CD14-positive monocyte (primary cell): ENCODE results near the gene KCNIP2. TPM values are rescaled to one million over a fixed set of nuclear protein-coding genes. Genes with fewer than 3 reads are reported as not detected.

Source experiments
- DNase-seq, 3 donors: peaks; one replicate each; pipeline ENCODE4 v3.0.0-alpha.2; 2011 to 2022
- H2AFZ ChIP-seq: 2 replicates; pipeline ENCODE4 v1.6.0; 2012; ENCODE audit warnings: mild to moderate bottlenecking, low read depth, low read length, inconsistent platforms; ENCODE audit not compliant: insufficient read depth, poor library complexity, severe bottlenecking
- H3K27ac ChIP-seq, 2 donors: 1 replicate in 1 of 2; 2 replicates in 1 of 2; pipeline ENCODE4 v1.5.1; 2012 to 2013; ENCODE audit warnings: low read length in 2 of 2, control low read depth in 1 of 2, inconsistent platforms in 1 of 2, low read depth in 1 of 2, mild to moderate bottlenecking in 1 of 2
- H3K27me3 ChIP-seq, 2 donors: one replicate each; pipeline versions ENCODE4 v1.6.0 to v1.6.1; 2011 to 2013; ENCODE audit warnings: low read length in 2 of 2; ENCODE audit not compliant: control insufficient read depth in 2 of 2, insufficient read depth in 2 of 2
- H3K36me3 ChIP-seq, 2 donors: replicated peaks in 1 of 2; 1 replicate in 1 of 2; 2 replicates in 1 of 2; pipeline versions ENCODE4 v1.5.1 to v1.6.1; 2012 to 2013; ENCODE audit warnings: low read length in 2 of 2, control low read depth in 1 of 2, inconsistent platforms in 1 of 2, mild to moderate bottlenecking in 1 of 2; ENCODE audit not compliant: insufficient read depth in 2 of 2, control insufficient read depth in 1 of 2
- H3K4me1 ChIP-seq, 2 donors: 1 replicate in 1 of 2; 2 replicates in 1 of 2; pipeline versions ENCODE4 v1.5.1 to v1.6.1; 2012 to 2013; ENCODE audit warnings: low read length in 2 of 2, control low read depth in 1 of 2, inconsistent platforms in 1 of 2, mild to moderate bottlenecking in 1 of 2, moderate library complexity in 1 of 2; ENCODE audit not compliant: insufficient read depth in 2 of 2, control insufficient read depth in 1 of 2
- H3K4me2 ChIP-seq: replicated peaks from 2 replicates; pipeline ENCODE3; 2012; ENCODE audit warnings: low read length, moderate library complexity, mild to moderate bottlenecking; ENCODE audit not compliant: poor library complexity, severe bottlenecking; ENCODE audit errors: extremely low read depth
- H3K4me3 ChIP-seq, 3 experiments: fragments of 200-600 bp in 1 of 3; sonication (generic) in 1 of 3; replicated peaks in 1 of 3; 1 replicate in 2 of 3; 2 replicates in 1 of 3; pipeline ENCODE4 v1.5.1; 2011 to 2013; ENCODE audit warnings: low read length in 3 of 3, mild to moderate bottlenecking in 3 of 3, control low read depth in 2 of 3, low read depth in 2 of 3, inconsistent platforms in 1 of 3, moderate library complexity in 1 of 3
- H3K79me2 ChIP-seq: 2 replicates; pipeline ENCODE4 v1.6.0; 2012; ENCODE audit warnings: mild to moderate bottlenecking, control low read depth, inconsistent platforms, low read length, moderate library complexity; ENCODE audit not compliant: insufficient read depth
- H3K9ac ChIP-seq: 2 replicates; pipeline ENCODE4 v1.6.0; 2017; ENCODE audit warnings: low read length, mild to moderate bottlenecking; ENCODE audit not compliant: insufficient read depth, poor library complexity, severe bottlenecking
- H3K9me3 ChIP-seq, 2 donors: replicated peaks in 1 of 2; 1 replicate in 1 of 2; 2 replicates in 1 of 2; pipeline versions ENCODE4 v1.5.1 to v1.6.1; 2012 to 2013; ENCODE audit warnings: low read length in 2 of 2, control low read depth in 1 of 2; ENCODE audit not compliant: control insufficient read depth in 1 of 2, insufficient read depth in 1 of 2
- H4K20me1 ChIP-seq: 2 replicates; pipeline ENCODE4 v1.6.0; 2012; ENCODE audit warnings: mild to moderate bottlenecking, low read length, control low read depth, moderate library complexity; ENCODE audit not compliant: insufficient read depth
- H3K27ac Mint-ChIP-seq, 7 donors: one replicate each; pipeline ENCODE4 v1.8.0; 2020; ENCODE audit warnings: mild to moderate bottlenecking in 7 of 7, mixed read lengths in 7 of 7, moderate library complexity in 6 of 7, inconsistent platforms in 2 of 7
- H3K27me3 Mint-ChIP-seq, 3 donors: one replicate each; pipeline ENCODE4 v1.8.0; 2021 to 2022; ENCODE audit warnings: low read depth in 3 of 3, mild to moderate bottlenecking in 3 of 3, mixed read lengths in 3 of 3, moderate library complexity in 3 of 3, inconsistent platforms in 1 of 3
- H3K36me3 Mint-ChIP-seq, 2 donors: one replicate each; pipeline ENCODE4 v1.8.0; 2020; ENCODE audit warnings: mixed read lengths in 2 of 2, inconsistent platforms in 1 of 2, mild to moderate bottlenecking in 1 of 2
- H3K4me1 Mint-ChIP-seq: one replicate; pipeline ENCODE4 v1.8.0; 2020; ENCODE audit warnings: mild to moderate bottlenecking, mixed read lengths
- H3K4me3 Mint-ChIP-seq, 2 donors: one replicate each; pipeline ENCODE4 v1.8.0; 2020; ENCODE audit warnings: mild to moderate bottlenecking in 2 of 2, mixed read lengths in 2 of 2, moderate library complexity in 1 of 2
- H3K9me3 Mint-ChIP-seq, 7 donors: one replicate each; pipeline ENCODE4 v1.8.0; 2020 to 2022; ENCODE audit warnings: mixed read lengths in 7 of 7, mild to moderate bottlenecking in 6 of 7, moderate library complexity in 6 of 7, inconsistent platforms in 2 of 7
- WGBS: methylation state at CpG from one replicate; pipeline ENCODE4 v1.1.5; 2013; ENCODE audit warnings: missing lambda C conversion rate; ENCODE audit not compliant: insufficient coverage; 5-methylcytosine and 5-hydroxymethylcytosine counted together
- intact Hi-C, 2 donors: fragments of 100-400 bp; cut with micrococcal nuclease; formaldehyde crosslinking; loops; one replicate each; pipeline versions ENCODE4 v1.15.0 to v1.15.1; 2023
- polyA plus RNA-seq, 3 donors: library from polyadenylated mRNA; depleted of rRNA in 1 of 3; unstranded in 2 of 3; stranded (reverse) in 1 of 3; fragments of 300-500 nt in 2 of 3; fragments of >200 nt in 1 of 3; fragmentation: Illumina TruSeq in 2 of 3; gene quantifications; 1 replicate in 2 of 3; 2 replicates in 1 of 3; pipeline ENCODE4 v1.2.3, GENCODE V29; 2012 to 2021
- TF ChIP-seq, protein P1 (sequence below): fragments of 200-600 bp; IDR thresholded peaks from one replicate; pipeline ENCODE4 v1.8.0; 2022; ENCODE audit warnings: antibody characterized with exemption, mild to moderate bottlenecking

The KCNIP2 gene
- polyA plus RNA-seq, 3 donors = 0.48 to 2.1 TPM; not detected in 1

DNA sequence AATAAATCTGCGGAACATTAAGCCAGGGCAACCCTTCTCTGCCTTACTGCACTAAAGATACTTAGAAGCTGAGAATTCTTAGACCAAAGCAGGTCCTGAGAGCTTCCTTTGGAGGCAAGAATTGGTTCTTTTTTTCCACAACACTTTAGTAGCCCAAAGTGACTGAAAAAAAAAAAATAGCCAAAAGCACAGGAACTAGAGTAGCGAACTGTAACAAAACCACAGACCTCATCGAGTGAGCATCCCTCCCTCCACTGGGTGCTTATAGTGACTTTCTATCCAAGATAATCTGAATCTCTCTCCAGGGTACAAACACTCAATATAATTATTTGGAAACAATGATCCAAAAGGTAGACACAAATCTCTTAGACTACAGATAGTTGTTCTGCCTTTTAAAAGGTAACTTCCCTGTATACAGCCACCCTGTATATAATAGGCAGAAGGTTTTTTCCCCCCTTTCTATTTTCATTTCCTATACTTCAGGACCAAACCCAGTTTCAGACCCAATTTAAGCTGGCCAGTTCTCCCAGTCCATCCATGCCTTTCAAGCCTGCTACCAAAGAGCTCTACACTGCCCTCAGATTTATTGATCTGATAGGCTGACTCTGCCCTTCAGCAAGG, 31.6 kb upstream of the KCNIP2 start:
- TF ChIP-seq, protein P1, sequence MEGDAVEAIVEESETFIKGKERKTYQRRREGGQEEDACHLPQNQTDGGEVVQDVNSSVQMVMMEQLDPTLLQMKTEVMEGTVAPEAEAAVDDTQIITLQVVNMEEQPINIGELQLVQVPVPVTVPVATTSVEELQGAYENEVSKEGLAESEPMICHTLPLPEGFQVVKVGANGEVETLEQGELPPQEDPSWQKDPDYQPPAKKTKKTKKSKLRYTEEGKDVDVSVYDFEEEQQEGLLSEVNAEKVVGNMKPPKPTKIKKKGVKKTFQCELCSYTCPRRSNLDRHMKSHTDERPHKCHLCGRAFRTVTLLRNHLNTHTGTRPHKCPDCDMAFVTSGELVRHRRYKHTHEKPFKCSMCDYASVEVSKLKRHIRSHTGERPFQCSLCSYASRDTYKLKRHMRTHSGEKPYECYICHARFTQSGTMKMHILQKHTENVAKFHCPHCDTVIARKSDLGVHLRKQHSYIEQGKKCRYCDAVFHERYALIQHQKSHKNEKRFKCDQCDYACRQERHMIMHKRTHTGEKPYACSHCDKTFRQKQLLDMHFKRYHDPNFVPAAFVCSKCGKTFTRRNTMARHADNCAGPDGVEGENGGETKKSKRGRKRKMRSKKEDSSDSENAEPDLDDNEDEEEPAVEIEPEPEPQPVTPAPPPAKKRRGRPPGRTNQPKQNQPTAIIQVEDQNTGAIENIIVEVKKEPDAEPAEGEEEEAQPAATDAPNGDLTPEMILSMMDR = no peak
- H3K27me3 Mint-ChIP-seq = peaks cover 0 to 1% (median 0%) of the 10 kb centered on the region in 3 donors
- no peaks in the 10 kb centered on the region for H3K4me1 ChIP-seq
- no peaks in the 10 kb centered on the region for H3K79me2 ChIP-seq
- H3K4me3 Mint-ChIP-seq = no peak overlapping the region
- H3K9ac ChIP-seq = no peak overlapping the region
- H3K4me3 ChIP-seq = no peak overlapping the region
- DNase-seq = no peak
- H4K20me1 ChIP-seq = peaks cover 44% of the 10 kb centered on the region
- no peak overlapping the region for H3K27ac ChIP-seq
- intact Hi-C loops = no loop called here
- peaks cover 18 to 50% of the 10 kb centered on the region in 2 donors for H3K36me3 ChIP-seq
- H3K27ac Mint-ChIP-seq = peak overlapping the region in 1 of 7 donors; percentile 32
- peaks cover 38 to 66% of the 10 kb centered on the region in 2 donors for H3K36me3 Mint-ChIP-seq
- no peaks in the 10 kb centered on the region for H3K9me3 ChIP-seq
- no peak overlapping the region for H3K4me2 ChIP-seq
- no peaks in the 10 kb centered on the region for H3K27me3 ChIP-seq
- H3K4me1 Mint-ChIP-seq = no peaks in the 10 kb centered on the region
- WGBS = 6% methylated on average over 2 of the region's 3 CpGs
- H3K9me3 Mint-ChIP-seq = no peaks in the 10 kb centered on the region
- no peak overlapping the region for H2AFZ ChIP-seq

GRCh38 chr10:101874252-101874651, 30.7 kb upstream of the KCNIP2 start:
- H3K9me3 ChIP-seq = no peaks in the 10 kb centered on the region
- H3K27me3 Mint-ChIP-seq = peaks cover 0 to 1% (median 0%) of the 10 kb centered on the region in 3 donors
- no peak overlapping the region for H2AFZ ChIP-seq
- no peaks in the 10 kb centered on the region for H3K4me1 ChIP-seq
- H3K4me3 Mint-ChIP-seq = no peak overlapping the region
- H3K79me2 ChIP-seq = no peaks in the 10 kb centered on the region
- no peaks in the 10 kb centered on the region for H3K27me3 ChIP-seq
- no peak for DNase-seq
- no peaks in the 10 kb centered on the region for H3K9me3 Mint-ChIP-seq
- no peak overlapping the region for H3K4me3 ChIP-seq
- no peak overlapping the region for H3K27ac Mint-ChIP-seq
- H3K9ac ChIP-seq = no peak overlapping the region
- intact Hi-C loops = no loop called here
- H4K20me1 ChIP-seq = peaks cover 35% of the 10 kb centered on the region
- TF ChIP-seq, protein P1 = no peak
- H3K36me3 Mint-ChIP-seq = peaks cover 37 to 65% of the 10 kb centered on the region in 2 donors
- H3K36me3 ChIP-seq = peaks cover 12 to 42% of the 10 kb centered on the region in 2 donors
- H3K4me2 ChIP-seq = no peak overlapping the region
- no peaks in the 10 kb centered on the region for H3K4me1 Mint-ChIP-seq
- no peak overlapping the region for H3K27ac ChIP-seq
